ENCODE measurements around the gene NAALADL2. TPM values are rescaled to one million over a fixed set of nuclear protein-coding genes. Genes with fewer than 3 reads are reported as not detected.

Gene NAALADL2
- total RNA-seq, 1 experiment from 2014 or later = 1.6 TPM

- no peak overlapping the region for H3K14ac ChIP-seq (ENCODE audit: insufficient read depth, low read length)
- no CpG with 5 or more reads among the region's 4 CpGs for WGBS (ENCODE audit: extremely low coverage, insufficient read length, low lambda C conversion rate)
- no peak overlapping the region for H4K8ac ChIP-seq (replicated peaks; ENCODE audit: insufficient read length, low read depth, low read length)
- H3K4me3 Mint-ChIP-seq = no peak overlapping the region
- H3K79me1 ChIP-seq (ENCODE audit: insufficient read depth, low read depth, low read length, poor library complexity, severe bottlenecking) = no peaks in the 10 kb centered on the region
- no peak overlapping the region for H4K5ac ChIP-seq (ENCODE audit: insufficient read length, low read depth, low read length)
- H3K4ac ChIP-seq (ENCODE audit: low read depth, low read length) = no peak overlapping the region
- H3K4me2 ChIP-seq (ENCODE audit: insufficient read depth, insufficient read length, low read length) = no peak overlapping the region
- no peak overlapping the region for H2BK120ac ChIP-seq (ENCODE audit: low read depth, low read length, poor library complexity, severe bottlenecking)
- no peaks in the 10 kb centered on the region for H3K27me3 ChIP-seq (ENCODE audit: insufficient read depth, low read length)
- no peak overlapping the region for H2BK5ac ChIP-seq (ENCODE audit: insufficient read length, low read length)
- no peak for DNase-seq
- no peaks in the 10 kb centered on the region for H3K27me3 Mint-ChIP-seq (ENCODE audit: low read depth)
- no peaks in the 10 kb centered on the region for H3K79me2 ChIP-seq (ENCODE audit: insufficient read depth, low read length)
- no peak overlapping the region for H2AK5ac ChIP-seq (ENCODE audit: insufficient read length, low read length)
- H3K9ac ChIP-seq (ENCODE audit: extremely low read depth, insufficient read length, low read length) = no peak overlapping the region
- H2BK20ac ChIP-seq (ENCODE audit: low read depth, low read length, poor library complexity, severe bottlenecking) = no peak overlapping the region
- H2BK12ac ChIP-seq (ENCODE audit: insufficient read length, low read depth, low read length) = no peak overlapping the region
- H3K9me3 ChIP-seq (ENCODE audit: control insufficient read depth, low read depth, low read length) = no peaks in the 10 kb centered on the region
- H3K23me2 ChIP-seq (ENCODE audit: insufficient read length, low read depth, low read length, poor library complexity, severe bottlenecking) = no peaks in the 10 kb centered on the region
- no peak overlapping the region for H4K91ac ChIP-seq (ENCODE audit: insufficient read length, low read depth, low read length)
- no peak overlapping the region for H2BK15ac ChIP-seq (ENCODE audit: low read depth, low read length)
- H3K36me3 Mint-ChIP-seq (ENCODE audit: insufficient read depth in 1 of 3, low read depth in 3 of 3) = peaks cover 0 to 6% (median 4%) of the 10 kb centered on the region in 3 experiments; a peak in 6 of 7 replicates
- H3K27ac ChIP-seq (ENCODE audit: insufficient read length, low read depth, low read length) = no peak overlapping the region
- H3K27ac Mint-ChIP-seq = no peak overlapping the region
- no peaks in the 10 kb centered on the region for H4K20me1 ChIP-seq (ENCODE audit: control insufficient read depth, insufficient read depth, insufficient read length)
- no peaks in the 10 kb centered on the region for H3K4me1 Mint-ChIP-seq
- TF ChIP-seq CTCF (conservative IDR thresholded peaks at IDR 0.05) = no peak
- H3K9me3 Mint-ChIP-seq = peaks cover 3 to 18% of the 10 kb centered on the region in 2 experiments; a peak in 4 of 5 replicates
- no peak overlapping the region for H3K56ac ChIP-seq (ENCODE audit: insufficient read length, low read depth, low read length)
- no peak overlapping the region for H3K18ac ChIP-seq (ENCODE audit: insufficient read length, low read depth, low read length)
- H3K4me1 ChIP-seq (ENCODE audit: insufficient read depth, low read length) = no peaks in the 10 kb centered on the region
- no peak overlapping the region for H3K23ac ChIP-seq (ENCODE audit: insufficient read length, low read depth, low read length)
- no peak overlapping the region for H3T11ph ChIP-seq (ENCODE audit: low read length)
- no peak overlapping the region for H2AFZ ChIP-seq (ENCODE audit: low read length)
Observed at GRCh38 chr3:175546115-175546514, 687.0 kb downstream of the NAALADL2 start.

Data from H9 (cell line).